Right lobe of liver (tissue), 4 donors: ENCODE data around the gene CPNE6.

Source experiments
- POLR2A ChIP-seq: fragments of 450-650 bp; IDR thresholded peaks from one replicate; pipeline ENCODE4 v1.6.1; 2017; ENCODE audit warnings: antibody characterized with exemption, mild to moderate bottlenecking
- TF ChIP-seq, protein P1 (sequence below), 4 donors: fragments of 200-600 bp in 3 of 4; fragments of 450-650 bp in 1 of 4; IDR thresholded peaks; one replicate each; pipeline versions ENCODE4 v1.5.1 to v1.8.0; 2016 to 2022; ENCODE audit warnings: antibody characterized with exemption in 4 of 4, mild to moderate bottlenecking in 2 of 4
- donor health status: DM: no; HTN: no; CAD: no.
- donor health status: DM: no; HTN: no; CAD: no.
- donor health status: DM: no; HTN: yes; CAD: no.

DNA sequence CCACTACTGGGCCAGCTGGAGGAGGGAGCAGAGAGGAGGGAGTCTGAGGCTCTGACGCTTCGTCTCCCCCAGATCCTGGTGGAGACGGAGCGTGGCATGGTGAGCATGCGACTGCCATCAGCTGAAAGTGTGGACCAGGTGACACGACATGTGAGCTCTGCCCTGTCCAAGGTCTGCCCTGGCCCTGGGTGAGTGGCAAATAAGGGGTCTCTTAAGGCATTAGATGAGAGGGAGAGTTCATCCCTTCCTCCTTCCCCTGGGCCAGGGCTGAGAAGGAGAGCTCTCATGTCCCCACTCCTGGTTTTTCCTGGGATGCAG lies 17.1 kb upstream of the CPNE6 start:
- TF ChIP-seq, protein P1, sequence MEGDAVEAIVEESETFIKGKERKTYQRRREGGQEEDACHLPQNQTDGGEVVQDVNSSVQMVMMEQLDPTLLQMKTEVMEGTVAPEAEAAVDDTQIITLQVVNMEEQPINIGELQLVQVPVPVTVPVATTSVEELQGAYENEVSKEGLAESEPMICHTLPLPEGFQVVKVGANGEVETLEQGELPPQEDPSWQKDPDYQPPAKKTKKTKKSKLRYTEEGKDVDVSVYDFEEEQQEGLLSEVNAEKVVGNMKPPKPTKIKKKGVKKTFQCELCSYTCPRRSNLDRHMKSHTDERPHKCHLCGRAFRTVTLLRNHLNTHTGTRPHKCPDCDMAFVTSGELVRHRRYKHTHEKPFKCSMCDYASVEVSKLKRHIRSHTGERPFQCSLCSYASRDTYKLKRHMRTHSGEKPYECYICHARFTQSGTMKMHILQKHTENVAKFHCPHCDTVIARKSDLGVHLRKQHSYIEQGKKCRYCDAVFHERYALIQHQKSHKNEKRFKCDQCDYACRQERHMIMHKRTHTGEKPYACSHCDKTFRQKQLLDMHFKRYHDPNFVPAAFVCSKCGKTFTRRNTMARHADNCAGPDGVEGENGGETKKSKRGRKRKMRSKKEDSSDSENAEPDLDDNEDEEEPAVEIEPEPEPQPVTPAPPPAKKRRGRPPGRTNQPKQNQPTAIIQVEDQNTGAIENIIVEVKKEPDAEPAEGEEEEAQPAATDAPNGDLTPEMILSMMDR (IDR thresholded peaks at IDR 0.05) = no peak
- no peak for TF ChIP-seq POLR2A
